H9 (cell line): ENCODE data around the gene MGAT5. TPM values are rescaled to one million over a fixed set of nuclear protein-coding genes. Genes with fewer than 3 reads are reported as not detected.

Experiments used
- DNase-seq: peaks from one replicate; pipeline ENCODE4 v3.0.0-alpha.2; 2017
- H2AFZ ChIP-seq: one replicate; pipeline ENCODE4 v1.6.1; 2013; ENCODE audit warnings: mild to moderate bottlenecking, low read length, control low read depth, moderate library complexity
- H2AK5ac ChIP-seq: 2 replicates; pipeline ENCODE4 v1.6.1; 2013; ENCODE audit warnings: low read length, control low read depth, mixed read lengths; ENCODE audit not compliant: insufficient read length
- H2BK120ac ChIP-seq: one replicate; pipeline ENCODE4 v1.6.1; 2013; ENCODE audit warnings: low read depth, mild to moderate bottlenecking, low read length, control low read depth, inconsistent platforms; ENCODE audit not compliant: poor library complexity, severe bottlenecking
- H2BK12ac ChIP-seq: 2 replicates; pipeline ENCODE4 v1.6.1; 2013; ENCODE audit warnings: low read length, control low read depth, mixed read lengths, low read depth; ENCODE audit not compliant: insufficient read length
- H2BK15ac ChIP-seq: 2 replicates; pipeline ENCODE4 v1.6.1; 2013; ENCODE audit warnings: low read depth, low read length, control low read depth
- H2BK20ac ChIP-seq: one replicate; pipeline ENCODE4 v1.6.1; 2013; ENCODE audit warnings: low read depth, mild to moderate bottlenecking, low read length, control low read depth, inconsistent platforms; ENCODE audit not compliant: poor library complexity, severe bottlenecking
- H2BK5ac ChIP-seq: 2 replicates; pipeline ENCODE4 v1.6.1; 2013; ENCODE audit warnings: low read length, control low read depth, mixed read lengths; ENCODE audit not compliant: insufficient read length
- H3K14ac ChIP-seq: 2 replicates; pipeline ENCODE4 v1.6.1; 2013; ENCODE audit warnings: low read length, control low read depth; ENCODE audit not compliant: insufficient read depth
- H3K18ac ChIP-seq: 2 replicates; pipeline ENCODE4 v1.6.1; 2013; ENCODE audit warnings: low read depth, mild to moderate bottlenecking, mixed read lengths, low read length, control low read depth; ENCODE audit not compliant: insufficient read length
- H3K23ac ChIP-seq: 2 replicates; pipeline ENCODE4 v1.6.1; 2013; ENCODE audit warnings: low read length, control low read depth, mixed read lengths, low read depth; ENCODE audit not compliant: insufficient read length
- H3K23me2 ChIP-seq: 2 replicates; pipeline ENCODE4 v1.6.1; 2013; ENCODE audit warnings: low read depth, mild to moderate bottlenecking, mixed read lengths, low read length, control low read depth; ENCODE audit not compliant: insufficient read length, poor library complexity, severe bottlenecking
- H3K27ac ChIP-seq: 2 replicates; pipeline ENCODE4 v1.5.1; 2013; ENCODE audit warnings: low read length, control low read depth, mixed read lengths, low read depth; ENCODE audit not compliant: insufficient read length
- H3K27me3 ChIP-seq: 2 replicates; pipeline ENCODE4 v1.6.1; 2013; ENCODE audit warnings: low read length, control low read depth, inconsistent platforms; ENCODE audit not compliant: insufficient read depth
- H3K4ac ChIP-seq: 2 replicates; pipeline ENCODE4 v1.6.1; 2013; ENCODE audit warnings: low read depth, mild to moderate bottlenecking, control low read depth, inconsistent platforms, low read length, moderate library complexity
- H3K4me1 ChIP-seq: 2 replicates; pipeline ENCODE4 v1.6.1; 2013; ENCODE audit warnings: low read length, control low read depth, inconsistent platforms; ENCODE audit not compliant: insufficient read depth
- H3K4me2 ChIP-seq: 2 replicates; pipeline ENCODE4 v1.6.1; 2013; ENCODE audit warnings: low read length, control low read depth, mixed read lengths; ENCODE audit not compliant: insufficient read length, insufficient read depth
- H3K56ac ChIP-seq: 2 replicates; pipeline ENCODE4 v1.6.1; 2013; ENCODE audit warnings: low read depth, mild to moderate bottlenecking, mixed read lengths, low read length, control low read depth; ENCODE audit not compliant: insufficient read length
- H3K79me1 ChIP-seq: 2 replicates; pipeline ENCODE4 v1.6.1; 2013; ENCODE audit warnings: low read depth, mild to moderate bottlenecking, moderate library complexity, low read length, control low read depth, inconsistent platforms; ENCODE audit not compliant: insufficient read depth, poor library complexity, severe bottlenecking
- H3K79me2 ChIP-seq: 2 replicates; pipeline ENCODE4 v1.6.1; 2013; ENCODE audit warnings: low read length, control low read depth, inconsistent platforms; ENCODE audit not compliant: insufficient read depth
- H3K9ac ChIP-seq: 2 replicates; pipeline ENCODE4 v1.6.1; 2013; ENCODE audit warnings: low read length, control low read depth, mixed read lengths; ENCODE audit not compliant: insufficient read length; ENCODE audit errors: extremely low read depth
- H3K9me3 ChIP-seq: one replicate; pipeline ENCODE4 v1.6.1; 2013; ENCODE audit warnings: low read depth, low read length, inconsistent platforms; ENCODE audit not compliant: control insufficient read depth
- H3T11ph ChIP-seq: one replicate; pipeline ENCODE4 v1.6.1; 2013; ENCODE audit warnings: mild to moderate bottlenecking, low read length, control low read depth, inconsistent platforms
- H4K20me1 ChIP-seq: one replicate; pipeline ENCODE4 v1.6.1; 2013; ENCODE audit not compliant: control insufficient read depth, insufficient read length, insufficient read depth
- H4K5ac ChIP-seq: 2 replicates; pipeline ENCODE4 v1.6.1; 2013; ENCODE audit warnings: low read depth, mild to moderate bottlenecking, mixed read lengths, low read length, control low read depth; ENCODE audit not compliant: insufficient read length
- H4K8ac ChIP-seq: replicated peaks from 2 replicates; pipeline ENCODE4 v1.6.1; 2013; ENCODE audit warnings: low read length, control low read depth, mixed read lengths, low read depth; ENCODE audit not compliant: insufficient read length
- H4K91ac ChIP-seq: 2 replicates; pipeline ENCODE4 v1.6.1; 2013; ENCODE audit warnings: low read depth, mild to moderate bottlenecking, moderate library complexity, mixed read lengths, low read length, control low read depth; ENCODE audit not compliant: insufficient read length
- H3K27ac Mint-ChIP-seq, 3 experiments: 2 replicates in 2 of 3; 3 replicates in 1 of 3; pipeline ENCODE4 v1.8.0; 2020 to 2021; ENCODE audit warnings: mixed read lengths in 3 of 3, mild to moderate bottlenecking in 1 of 3, moderate library complexity in 1 of 3
- H3K27me3 Mint-ChIP-seq: 2 replicates; pipeline ENCODE4 v1.8.0; 2021; ENCODE audit warnings: low read depth, mild to moderate bottlenecking, moderate library complexity, mixed read lengths
- H3K36me3 Mint-ChIP-seq, 3 experiments: 2 replicates in 2 of 3; 3 replicates in 1 of 3; pipeline ENCODE4 v1.8.0; 2020 to 2021; ENCODE audit warnings: low read depth in 3 of 3, mixed read lengths in 3 of 3; ENCODE audit not compliant: insufficient read depth in 1 of 3
- H3K4me1 Mint-ChIP-seq, 2 experiments: 2 replicates each; pipeline ENCODE4 v1.8.0; 2020; ENCODE audit warnings: mixed read lengths in 2 of 2
- H3K4me3 Mint-ChIP-seq, 2 experiments: 2 replicates in 1 of 2; 3 replicates in 1 of 2; pipeline ENCODE4 v1.8.0; 2020 to 2021; ENCODE audit warnings: mild to moderate bottlenecking in 2 of 2, mixed read lengths in 2 of 2, moderate library complexity in 1 of 2
- H3K9me3 Mint-ChIP-seq, 2 experiments: 2 replicates in 1 of 2; 3 replicates in 1 of 2; pipeline ENCODE4 v1.8.0; 2020; ENCODE audit warnings: mild to moderate bottlenecking in 2 of 2, mixed read lengths in 2 of 2, moderate library complexity in 1 of 2
- WGBS: extraction: QIAGEN DNeasy Blood & Tissue Kit; methylation state at CpG from one replicate; pipeline ENCODE4 v1.1.7; 2013; ENCODE audit warnings: missing lambda C conversion rate, low lambda C conversion rate, mixed read lengths; ENCODE audit not compliant: insufficient read length; ENCODE audit errors: extremely low coverage; 5-methylcytosine and 5-hydroxymethylcytosine counted together
- total RNA-seq: library from RNA; stranded (reverse); gene quantifications from 2 replicates; pipeline ENCODE4 v1.2.1, GENCODE V29; 2021
- TF ChIP-seq, protein P1 (sequence below): fragments of 200-600 bp; sonication (generic); conservative IDR thresholded peaks from 3 replicates; pipeline ENCODE4 v1.8.0; 2021; ENCODE audit warnings: antibody characterized with exemption, mild to moderate bottlenecking

The MGAT5 gene
- total RNA-seq, 1 experiment from 2014 or later: 25.7 TPM

DNA sequence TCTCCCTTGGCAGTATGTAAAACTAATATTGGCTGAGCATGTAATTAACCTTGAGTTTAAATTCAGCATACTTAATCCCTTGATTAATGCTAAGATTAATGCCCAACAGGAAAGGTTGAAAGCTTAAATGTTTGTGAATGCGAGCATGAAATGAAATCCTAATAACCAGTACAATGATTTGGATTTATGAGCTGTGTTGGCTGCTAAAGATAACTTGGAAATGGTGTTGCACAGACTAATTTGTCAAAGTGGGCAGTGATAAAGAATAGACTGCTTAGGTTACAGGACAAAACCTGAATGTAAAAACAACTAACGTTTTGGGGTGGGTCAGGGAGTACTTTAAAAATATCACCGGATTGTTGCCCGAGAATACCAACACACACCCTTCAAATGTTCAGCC is 70.6 kb downstream of the MGAT5 start:
- Histone ChIP-seq H4K91ac (no peak overlapping the region), H2BK20ac (no peak overlapping the region), H2BK12ac (no peak overlapping the region), H3K56ac (no peak overlapping the region), H3K18ac (no peak overlapping the region), H2AFZ (no peak overlapping the region), H3K9ac (no peak overlapping the region), H3K23me2 (no peaks in the 10 kb centered on the region), H3K4ac (no peak overlapping the region), H3K4me1 (peaks cover 6% of the 10 kb centered on the region), H2BK15ac (no peak overlapping the region), H3K79me1 (no peaks in the 10 kb centered on the region), H3K23ac (no peak overlapping the region), H2BK5ac (no peak overlapping the region), H3K9me3 (no peaks in the 10 kb centered on the region), H4K20me1 (no peaks in the 10 kb centered on the region), H3K27ac (no peak overlapping the region), H3K4me2 (no peak overlapping the region), H2AK5ac (no peak overlapping the region), H2BK120ac (no peak overlapping the region), H3K79me2 (no peaks in the 10 kb centered on the region; the same call in 1 of the 2 replicates), H3K14ac (no peak overlapping the region), H4K5ac (no peak overlapping the region), H4K8ac (no peak overlapping the region), H3T11ph (no peak overlapping the region), H3K27me3 (no peaks in the 10 kb centered on the region)
- Mint-ChIP-seq H3K27me3 (no peaks in the 10 kb centered on the region), H3K4me1 (peaks cover 7 to 10% of the 10 kb centered on the region in 2 experiments), H3K9me3 (peaks cover 0 to 3% of the 10 kb centered on the region in 2 experiments; a peak in 1 of 5 replicates), H3K27ac (no peak overlapping the region), H3K4me3 (no peak overlapping the region), H3K36me3 (peaks cover 9 to 16% (median 11%) of the 10 kb centered on the region in 3 experiments)
- DNase-seq: no peak
- TF ChIP-seq, protein P1, sequence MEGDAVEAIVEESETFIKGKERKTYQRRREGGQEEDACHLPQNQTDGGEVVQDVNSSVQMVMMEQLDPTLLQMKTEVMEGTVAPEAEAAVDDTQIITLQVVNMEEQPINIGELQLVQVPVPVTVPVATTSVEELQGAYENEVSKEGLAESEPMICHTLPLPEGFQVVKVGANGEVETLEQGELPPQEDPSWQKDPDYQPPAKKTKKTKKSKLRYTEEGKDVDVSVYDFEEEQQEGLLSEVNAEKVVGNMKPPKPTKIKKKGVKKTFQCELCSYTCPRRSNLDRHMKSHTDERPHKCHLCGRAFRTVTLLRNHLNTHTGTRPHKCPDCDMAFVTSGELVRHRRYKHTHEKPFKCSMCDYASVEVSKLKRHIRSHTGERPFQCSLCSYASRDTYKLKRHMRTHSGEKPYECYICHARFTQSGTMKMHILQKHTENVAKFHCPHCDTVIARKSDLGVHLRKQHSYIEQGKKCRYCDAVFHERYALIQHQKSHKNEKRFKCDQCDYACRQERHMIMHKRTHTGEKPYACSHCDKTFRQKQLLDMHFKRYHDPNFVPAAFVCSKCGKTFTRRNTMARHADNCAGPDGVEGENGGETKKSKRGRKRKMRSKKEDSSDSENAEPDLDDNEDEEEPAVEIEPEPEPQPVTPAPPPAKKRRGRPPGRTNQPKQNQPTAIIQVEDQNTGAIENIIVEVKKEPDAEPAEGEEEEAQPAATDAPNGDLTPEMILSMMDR: no peak
- no CpG with 5 or more reads among the region's 4 CpGs for WGBS
